GM21825 (cell line): Measurements from ENCODE around the gene TAF11L2.
"Not testable (repeated sequence)": the region's sequence is repeated elsewhere in the genome, so short reads cannot be mapped to it uniquely, and the experiment has no call there.

ENCODE experiments used
- ATAC-seq: cut with Tn5 transposase; IDR thresholded peaks from one replicate; pipeline ENCODE4 v1.9.1; 2021; ENCODE audit warnings: mild to moderate bottlenecking, moderate library complexity; ENCODE audit not compliant: unreplicated experiment

Gene TAF11L2

GRCh38 chr5:17524935-17525334 lies 26.9 kb downstream of the TAF11L2 start, which contains the start of gene TAF11L5:
Gene TAF11L5, plus strand, starts transcription at chr5:17525235.
- not testable (repeated sequence) for ATAC-seq

- ATAC-seq, result not testable (repeated sequence)
Observed at GRCh38 chr5:17526504-17526903, 28.5 kb downstream of the TAF11L2 start.

GRCh38 chr5:17528369-17528768 lies 30.3 kb downstream of the TAF11L2 start, which contains the start of gene TAF11L6:
Gene TAF11L6, plus strand, starts transcription at chr5:17528669.
- not testable (repeated sequence) for ATAC-seq
